Liver (tissue), 3 donors: Measurements from ENCODE around the gene CCDC60.

Experiments used
- ATF3 ChIP-seq: IDR thresholded peaks from 2 replicates; pipeline ENCODE4 v1.6.1; 2016; ENCODE audit warnings: antibody characterized with exemption
- CTCF ChIP-seq: fragments of 150-350 bp; IDR thresholded peaks from 2 replicates; pipeline ENCODE4 v1.5.1; 2017; ENCODE audit warnings: improper control_type of control experiment, low read depth, low read length; ENCODE audit not compliant: missing input control
- JUND ChIP-seq, 2 donors: IDR thresholded peaks; 2 replicates each; pipeline ENCODE4 v1.6.1; 2016; ENCODE audit warnings: antibody characterized with exemption in 2 of 2
- MAX ChIP-seq: IDR thresholded peaks from 2 replicates; pipeline ENCODE4 v1.6.1; 2016; ENCODE audit warnings: antibody characterized with exemption
- RAD21 ChIP-seq, 2 donors: IDR thresholded peaks; 2 replicates each; pipeline ENCODE4 v1.6.1; 2016; ENCODE audit warnings: antibody characterized with exemption in 2 of 2, mild to moderate bottlenecking in 2 of 2
- ZBTB33 ChIP-seq: IDR thresholded peaks from 2 replicates; pipeline ENCODE4 v1.6.1; 2016; ENCODE audit warnings: antibody characterized with exemption
- TF ChIP-seq, protein P1 (sequence below): IDR thresholded peaks from 2 replicates; pipeline ENCODE4 v1.6.1; 2016; ENCODE audit warnings: antibody characterized with exemption, mild to moderate bottlenecking
- donor health status: healthy.
- donor health status: healthy.

DNA sequence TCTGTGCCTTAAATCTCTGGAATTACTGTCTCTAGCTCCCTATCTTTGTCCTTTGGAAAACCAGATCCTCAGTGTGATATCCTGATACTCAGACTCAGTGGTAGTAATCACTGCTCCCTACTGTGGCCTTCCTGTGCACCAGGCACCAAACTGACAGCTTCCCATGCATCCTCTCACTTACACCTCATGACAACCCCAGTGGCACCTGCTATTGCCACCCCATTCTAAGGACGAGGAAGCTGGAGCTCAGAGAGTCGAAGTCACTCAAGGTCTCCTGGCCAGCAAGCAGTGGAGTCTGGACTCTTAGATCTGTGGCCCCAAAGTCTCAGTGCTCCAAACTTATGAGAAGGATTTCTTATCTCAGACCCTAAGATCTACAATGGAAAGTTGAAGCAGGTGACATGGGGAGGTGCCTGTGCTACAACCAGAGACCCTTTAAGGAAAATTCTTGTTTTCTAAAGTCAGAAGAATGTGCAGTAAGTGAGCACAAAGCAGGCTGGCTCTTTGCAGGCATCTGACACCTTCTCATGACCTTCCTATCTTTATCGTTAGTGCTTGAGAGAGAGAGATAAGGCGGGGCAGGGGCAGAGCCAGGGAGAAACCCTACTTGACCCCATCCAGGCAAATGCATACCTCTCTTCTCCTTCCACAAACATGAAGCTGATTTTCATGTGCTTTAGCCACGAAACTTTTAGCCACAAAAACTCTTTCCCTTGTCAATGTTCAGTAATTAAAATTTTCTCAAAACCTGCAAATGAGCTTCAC is 47.1 kb downstream of the CCDC60 start:
- TF ChIP-seq MAX: no peak
- TF ChIP-seq ATF3: no peak
- no peak for TF ChIP-seq CTCF
- no peak for TF ChIP-seq JUND (IDR thresholded peaks at IDR 0.05)
- no peak for TF ChIP-seq ZBTB33
- TF ChIP-seq, protein P1, sequence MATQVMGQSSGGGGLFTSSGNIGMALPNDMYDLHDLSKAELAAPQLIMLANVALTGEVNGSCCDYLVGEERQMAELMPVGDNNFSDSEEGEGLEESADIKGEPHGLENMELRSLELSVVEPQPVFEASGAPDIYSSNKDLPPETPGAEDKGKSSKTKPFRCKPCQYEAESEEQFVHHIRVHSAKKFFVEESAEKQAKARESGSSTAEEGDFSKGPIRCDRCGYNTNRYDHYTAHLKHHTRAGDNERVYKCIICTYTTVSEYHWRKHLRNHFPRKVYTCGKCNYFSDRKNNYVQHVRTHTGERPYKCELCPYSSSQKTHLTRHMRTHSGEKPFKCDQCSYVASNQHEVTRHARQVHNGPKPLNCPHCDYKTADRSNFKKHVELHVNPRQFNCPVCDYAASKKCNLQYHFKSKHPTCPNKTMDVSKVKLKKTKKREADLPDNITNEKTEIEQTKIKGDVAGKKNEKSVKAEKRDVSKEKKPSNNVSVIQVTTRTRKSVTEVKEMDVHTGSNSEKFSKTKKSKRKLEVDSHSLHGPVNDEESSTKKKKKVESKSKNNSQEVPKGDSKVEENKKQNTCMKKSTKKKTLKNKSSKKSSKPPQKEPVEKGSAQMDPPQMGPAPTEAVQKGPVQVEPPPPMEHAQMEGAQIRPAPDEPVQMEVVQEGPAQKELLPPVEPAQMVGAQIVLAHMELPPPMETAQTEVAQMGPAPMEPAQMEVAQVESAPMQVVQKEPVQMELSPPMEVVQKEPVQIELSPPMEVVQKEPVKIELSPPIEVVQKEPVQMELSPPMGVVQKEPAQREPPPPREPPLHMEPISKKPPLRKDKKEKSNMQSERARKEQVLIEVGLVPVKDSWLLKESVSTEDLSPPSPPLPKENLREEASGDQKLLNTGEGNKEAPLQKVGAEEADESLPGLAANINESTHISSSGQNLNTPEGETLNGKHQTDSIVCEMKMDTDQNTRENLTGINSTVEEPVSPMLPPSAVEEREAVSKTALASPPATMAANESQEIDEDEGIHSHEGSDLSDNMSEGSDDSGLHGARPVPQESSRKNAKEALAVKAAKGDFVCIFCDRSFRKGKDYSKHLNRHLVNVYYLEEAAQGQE: no peak
- no peak for TF ChIP-seq RAD21 (IDR thresholded peaks at IDR 0.05)
